Keratinocyte (primary cell): ENCODE data around the gene FAM114A1. TPM values are rescaled to one million over a fixed set of nuclear protein-coding genes. Genes with fewer than 3 reads are reported as not detected.

Experiments
- DNase-seq: peaks from one replicate; pipeline ENCODE4 v3.0.0-alpha.2; 2011; ENCODE audit warnings: low read depth, missing footprints, low spot score
- FAIRE-seq: peaks from 2 replicates; lab custom pipeline; 2011; peaks lifted over from hg19 to GRCh38; lab: Jason Lieb, UNC
- H2AFZ ChIP-seq: 2 replicates; pipeline ENCODE4 v1.6.0; 2012; ENCODE audit warnings: low read length, control low read depth, inconsistent platforms; ENCODE audit not compliant: control insufficient read depth
- H3K27ac ChIP-seq: 2 replicates; pipeline ENCODE4 v1.5.1; 2011; ENCODE audit warnings: low read length; ENCODE audit not compliant: control insufficient read depth, insufficient read depth
- H3K27me3 ChIP-seq: 3 replicates; pipeline ENCODE4 v1.6.0; 2011; ENCODE audit warnings: low read length; ENCODE audit not compliant: control insufficient read depth, insufficient read depth; ENCODE audit errors: extremely low read depth
- H3K36me3 ChIP-seq, 2 experiments: 2 replicates in 1 of 2; 3 replicates in 1 of 2; pipeline ENCODE4 v1.5.1; 2011; ENCODE audit warnings: low read length in 2 of 2, mild to moderate bottlenecking in 1 of 2; ENCODE audit not compliant: control insufficient read depth in 2 of 2, insufficient read depth in 2 of 2; ENCODE audit errors: extremely low read depth in 1 of 2
- H3K4me1 ChIP-seq: 3 replicates; pipeline ENCODE4 v1.5.1; 2011; ENCODE audit warnings: low read length; ENCODE audit not compliant: control insufficient read depth, insufficient read depth; ENCODE audit errors: extremely low read depth
- H3K4me2 ChIP-seq: 3 replicates; pipeline ENCODE4 v1.6.0; 2011; ENCODE audit warnings: low read depth, low read length; ENCODE audit not compliant: control insufficient read depth, insufficient read depth; ENCODE audit errors: extremely low read depth
- H3K4me3 ChIP-seq, 3 experiments: fragments of 200-600 bp in 1 of 3; sonication (generic) in 1 of 3; 2 replicates in 2 of 3; 3 replicates in 1 of 3; pipeline ENCODE4 v1.5.1; 2011 to 2016; ENCODE audit warnings: low read length in 3 of 3, mild to moderate bottlenecking in 3 of 3, control low read depth in 2 of 3, inconsistent platforms in 1 of 3, low read depth in 1 of 3, mixed read lengths in 1 of 3, mixed run types in 1 of 3, moderate library complexity in 1 of 3; ENCODE audit not compliant: control insufficient read depth in 2 of 3, insufficient read depth in 2 of 3; ENCODE audit errors: extremely low read depth in 1 of 3
- H3K79me2 ChIP-seq: 2 replicates; pipeline ENCODE4 v1.6.0; 2012; ENCODE audit warnings: low read length; ENCODE audit not compliant: control insufficient read depth, insufficient read depth
- H3K9ac ChIP-seq: 3 replicates; pipeline ENCODE4 v1.6.0; 2011; ENCODE audit warnings: low read length; ENCODE audit not compliant: control insufficient read depth, insufficient read depth; ENCODE audit errors: extremely low read depth
- H3K9me1 ChIP-seq: 3 replicates; pipeline ENCODE4 v1.6.0; 2011; ENCODE audit warnings: low read length; ENCODE audit not compliant: control insufficient read depth, insufficient read depth; ENCODE audit errors: extremely low read depth
- H3K9me3 ChIP-seq: 2 replicates; pipeline ENCODE4 v1.5.1; 2012; ENCODE audit warnings: low read depth, low read length; ENCODE audit not compliant: control insufficient read depth
- H4K20me1 ChIP-seq: 3 replicates; pipeline ENCODE4 v1.6.0; 2011; ENCODE audit warnings: low read length; ENCODE audit not compliant: control insufficient read depth, insufficient read depth; ENCODE audit errors: extremely low read depth
- CTCF ChIP-seq, 3 experiments: IDR thresholded peaks in 1 of 3; conservative IDR thresholded peaks in 1 of 3; optimal IDR thresholded peaks in 1 of 3; 2 replicates in 2 of 3; 3 replicates in 1 of 3; pipeline versions ENCODE3 to v1.5.1; 2011; ENCODE audit warnings: low read length in 3 of 3, mild to moderate bottlenecking in 3 of 3, moderate library complexity in 2 of 3, control low read depth in 1 of 3, inconsistent platforms in 1 of 3; ENCODE audit not compliant: insufficient read depth in 2 of 3; ENCODE audit errors: extremely low read depth in 1 of 3
- EZH2 ChIP-seq: IDR thresholded peaks from one replicate; pipeline ENCODE4 v1.6.1; 2012; ENCODE audit warnings: inconsistent platforms, mild to moderate bottlenecking, low read length, moderate library complexity
- dilution Hi-C: fragments of 300-500 bp; cut with MboI; formaldehyde crosslinking; loops from one replicate; pipeline ENCODE4 v1.7.0; 2020; ENCODE audit warnings: low sequenced_read_pairs; ENCODE audit not compliant: extremely low pct_ligation_motif_present
- polyA plus RNA-seq, 5 experiments: library from polyadenylated mRNA; depleted of rRNA in 3 of 5; stranded (reverse) in 3 of 5; stranded (forward) in 1 of 5; unstranded in 1 of 5; fragments of >200 nt; gene quantifications; 1 replicate in 1 of 5; 2 replicates in 3 of 5; 3 replicates in 1 of 5; pipeline versions ENCODE4 v1.2.1 to v1.2.3, GENCODE V29; 2011 to 2012; ENCODE audit warnings: missing spikeins in 2 of 5, low read depth in 1 of 5, low replicate concordance in 1 of 5

The FAM114A1 gene
- polyA plus RNA-seq, 1 donor (not counting 4 experiments of a cell fraction or from before 2014, with no cell fraction given): 47.2 TPM

GRCh38 chr4:38866973-38867477 lies 581 bp upstream of the FAM114A1 start:
- no peak for DNase-seq
- H3K36me3 ChIP-seq: peaks cover 2 to 11% of the 10 kb centered on the region in 2 experiments

GRCh38 chr4:38868059-38868960 lies 704 bp downstream of the FAM114A1 start:
- peak; percentile 63 for FAIRE-seq
- H3K79me2 ChIP-seq: peaks cover 7% of the 10 kb centered on the region
- dilution Hi-C loops: no loop called here
- peak overlapping the region; percentile 94 for H3K4me2 ChIP-seq
- no peaks in the 10 kb centered on the region for H3K9me3 ChIP-seq
- peaks cover 12% of the 10 kb centered on the region for H3K4me1 ChIP-seq
- no peak for TF ChIP-seq EZH2
- no peak for TF ChIP-seq CTCF (optimal IDR thresholded peaks at IDR 0.05 in 1 of 3, IDR thresholded peaks at IDR 0.05 in 1 of 3, conservative IDR thresholded peaks at IDR 0.05 in 1 of 3; ENCODE audit: extremely low read depth in 1 of 3, insufficient read depth in 2 of 3, low read length in 3 of 3)
- peak overlapping the region; percentile 82 for H2AFZ ChIP-seq
- H4K20me1 ChIP-seq: no peaks in the 10 kb centered on the region
- peak overlapping the region; percentile 72 to 75 (median 75) for H3K4me3 ChIP-seq
- H3K27ac ChIP-seq: peak overlapping the region; percentile 66
- H3K27me3 ChIP-seq: no peaks in the 10 kb centered on the region
- H3K9ac ChIP-seq: peak overlapping the region; percentile 91
- H3K9me1 ChIP-seq: no peaks in the 10 kb centered on the region
- peaks cover 2 to 11% of the 10 kb centered on the region in 2 experiments for H3K36me3 ChIP-seq
- no peak for DNase-seq

More at GRCh38 chr4:38866973-38867477, 581 bp upstream of the FAM114A1 start:
- no peaks in the 10 kb centered on the region for H3K9me1 ChIP-seq
- TF ChIP-seq CTCF (optimal IDR thresholded peaks at IDR 0.05 in 1 of 3, IDR thresholded peaks at IDR 0.05 in 1 of 3, conservative IDR thresholded peaks at IDR 0.05 in 1 of 3; ENCODE audit: extremely low read depth in 1 of 3, insufficient read depth in 2 of 3, low read length in 3 of 3): no peak
- TF ChIP-seq EZH2: no peak
- H3K4me3 ChIP-seq: peak overlapping the region; percentile 58 to 75 (median 75)
- no peaks in the 10 kb centered on the region for H4K20me1 ChIP-seq
- H3K79me2 ChIP-seq: peaks cover 7% of the 10 kb centered on the region
- H3K4me1 ChIP-seq: peaks cover 12% of the 10 kb centered on the region
- FAIRE-seq: peak; percentile 44
- no peaks in the 10 kb centered on the region for H3K9me3 ChIP-seq
- peak overlapping the region; percentile 91 for H3K9ac ChIP-seq
- peak overlapping the region; percentile 90 for H2AFZ ChIP-seq
- dilution Hi-C loops: no loop called here
- H3K27me3 ChIP-seq: no peaks in the 10 kb centered on the region
- H3K27ac ChIP-seq: peak overlapping the region; percentile 68
- peak overlapping the region; percentile 88 for H3K4me2 ChIP-seq
